Measurements from ENCODE around the gene PKP1.

Gene PKP1

DNA sequence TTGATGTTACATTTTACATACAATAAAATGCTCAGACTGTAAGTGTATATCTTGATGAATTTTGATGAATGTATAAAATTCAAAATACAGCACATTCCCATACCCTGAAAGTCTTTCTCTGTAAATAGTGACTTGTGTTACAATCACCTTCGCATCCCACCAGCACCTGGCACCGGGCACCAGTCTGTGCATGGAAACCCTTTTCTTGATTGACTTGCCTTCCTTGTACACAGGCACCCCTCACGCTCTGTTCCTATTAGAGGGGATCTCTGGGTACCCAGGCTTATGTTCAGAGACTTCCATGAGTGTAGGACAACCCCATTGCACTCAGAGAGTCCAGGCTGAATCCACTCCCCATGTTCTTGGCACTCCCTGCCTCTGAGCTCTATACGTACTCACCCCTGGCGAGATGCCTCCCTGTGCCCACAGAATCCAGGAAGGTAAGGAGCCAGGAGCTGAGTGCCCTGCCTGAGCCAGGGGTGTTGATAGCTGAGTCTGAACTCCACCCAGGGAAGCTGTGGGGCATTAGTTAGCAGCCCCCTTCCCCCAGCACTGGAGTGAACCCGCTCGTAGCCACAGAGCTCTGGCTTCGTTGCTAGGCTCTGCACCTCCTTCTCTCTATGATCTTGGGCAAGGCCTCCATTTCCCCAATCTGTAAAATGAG is 22.5 kb upstream of the PKP1 start:
- TF ChIP-seq, protein P1, sequence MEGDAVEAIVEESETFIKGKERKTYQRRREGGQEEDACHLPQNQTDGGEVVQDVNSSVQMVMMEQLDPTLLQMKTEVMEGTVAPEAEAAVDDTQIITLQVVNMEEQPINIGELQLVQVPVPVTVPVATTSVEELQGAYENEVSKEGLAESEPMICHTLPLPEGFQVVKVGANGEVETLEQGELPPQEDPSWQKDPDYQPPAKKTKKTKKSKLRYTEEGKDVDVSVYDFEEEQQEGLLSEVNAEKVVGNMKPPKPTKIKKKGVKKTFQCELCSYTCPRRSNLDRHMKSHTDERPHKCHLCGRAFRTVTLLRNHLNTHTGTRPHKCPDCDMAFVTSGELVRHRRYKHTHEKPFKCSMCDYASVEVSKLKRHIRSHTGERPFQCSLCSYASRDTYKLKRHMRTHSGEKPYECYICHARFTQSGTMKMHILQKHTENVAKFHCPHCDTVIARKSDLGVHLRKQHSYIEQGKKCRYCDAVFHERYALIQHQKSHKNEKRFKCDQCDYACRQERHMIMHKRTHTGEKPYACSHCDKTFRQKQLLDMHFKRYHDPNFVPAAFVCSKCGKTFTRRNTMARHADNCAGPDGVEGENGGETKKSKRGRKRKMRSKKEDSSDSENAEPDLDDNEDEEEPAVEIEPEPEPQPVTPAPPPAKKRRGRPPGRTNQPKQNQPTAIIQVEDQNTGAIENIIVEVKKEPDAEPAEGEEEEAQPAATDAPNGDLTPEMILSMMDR (IDR thresholded peaks at IDR 0.05; ENCODE audit: low read depth, low read length): no peak
- in situ Hi-C loops (cut with HindIII; ENCODE audit: low sequenced_read_pairs): no loop called here
- H3K4me3 ChIP-seq (ENCODE audit: low read depth, low read length): no peak overlapping the region
- DNase-seq (ENCODE audit: low read depth, low spot score): no peak

DNA sequence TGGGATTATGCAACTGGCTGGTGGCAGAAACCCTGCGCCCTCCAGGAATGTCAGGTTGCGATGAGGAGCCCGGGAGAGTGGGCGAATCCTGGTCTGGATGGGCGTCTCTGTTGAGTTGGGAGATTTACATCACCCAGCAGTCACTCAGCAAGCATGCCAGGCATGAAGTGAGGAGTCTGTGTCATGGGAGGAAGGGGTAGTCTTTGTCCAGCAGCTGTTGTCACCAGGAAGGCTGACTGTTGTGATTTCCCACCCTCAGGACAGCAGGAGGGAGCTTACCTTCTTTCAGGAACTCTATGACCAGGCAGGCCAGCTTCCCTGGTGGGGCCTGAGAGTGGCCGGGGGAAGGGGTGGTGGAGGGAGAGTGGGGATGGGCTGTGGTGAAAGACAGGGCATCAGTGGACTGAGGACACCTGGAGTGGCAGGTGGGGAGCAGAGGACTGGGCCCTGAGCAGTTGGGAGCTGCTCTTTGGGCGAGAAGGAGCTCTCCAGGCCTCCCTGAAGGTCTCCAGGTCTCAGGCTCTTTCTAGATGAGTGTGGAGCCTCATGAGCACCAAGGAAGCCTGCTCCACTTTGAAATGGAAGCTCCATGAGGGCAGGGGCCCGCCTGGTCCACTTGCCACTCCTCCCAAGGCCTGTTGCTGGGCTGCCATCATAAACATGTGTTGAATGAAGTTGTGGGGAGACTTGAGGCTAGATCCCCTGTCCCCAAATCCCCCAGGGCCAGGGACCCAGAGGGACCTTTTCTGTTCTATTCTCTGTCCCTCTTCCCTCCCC is 21.3 kb upstream of the PKP1 start:
- H3K4me3 ChIP-seq (ENCODE audit: low read depth, low read length): no peak overlapping the region
- no peak for DNase-seq (ENCODE audit: low read depth, low spot score)
- TF ChIP-seq, protein P1 (IDR thresholded peaks at IDR 0.05; ENCODE audit: low read depth, low read length): no peak
- in situ Hi-C loops (cut with HindIII; ENCODE audit: low sequenced_read_pairs): no loop called here

DNA sequence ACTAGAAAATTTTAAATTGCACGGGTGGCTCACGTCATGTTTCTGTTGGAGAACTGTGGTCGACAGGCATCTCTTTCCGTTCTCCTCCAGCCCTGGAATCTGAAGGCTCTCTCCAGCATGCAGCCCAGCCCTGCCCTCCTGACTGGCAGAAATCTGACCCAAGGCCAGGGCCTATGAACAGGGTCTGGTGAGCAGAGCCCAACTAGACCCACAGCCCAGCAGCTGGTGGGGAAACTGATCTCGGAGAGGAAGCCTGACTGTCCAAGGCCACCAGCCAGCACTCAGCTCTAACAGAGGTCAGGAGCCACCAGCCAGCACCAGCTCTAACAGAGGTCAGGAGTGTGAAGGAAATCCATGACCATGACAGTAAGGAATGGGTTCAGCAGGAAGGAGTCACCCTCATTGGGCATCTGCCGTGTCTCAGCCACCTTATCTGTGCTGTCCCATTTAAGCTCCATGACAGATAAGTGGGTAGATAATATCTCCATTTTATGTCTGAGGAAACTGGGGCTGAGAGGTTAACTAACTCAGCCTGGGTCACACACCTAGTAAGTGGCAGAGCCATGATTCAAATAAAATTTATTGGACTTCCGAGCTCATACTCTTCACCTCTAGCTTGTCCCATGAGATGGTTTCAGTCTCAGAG is 20.2 kb upstream of the PKP1 start:
- DNase-seq (ENCODE audit: low read depth, low spot score): no peak
- TF ChIP-seq, protein P1 (IDR thresholded peaks at IDR 0.05; ENCODE audit: low read depth, low read length): no peak
- no peak overlapping the region for H3K4me3 ChIP-seq (ENCODE audit: low read depth, low read length)
- in situ Hi-C loops (cut with HindIII; ENCODE audit: low sequenced_read_pairs): no loop called here

DNA sequence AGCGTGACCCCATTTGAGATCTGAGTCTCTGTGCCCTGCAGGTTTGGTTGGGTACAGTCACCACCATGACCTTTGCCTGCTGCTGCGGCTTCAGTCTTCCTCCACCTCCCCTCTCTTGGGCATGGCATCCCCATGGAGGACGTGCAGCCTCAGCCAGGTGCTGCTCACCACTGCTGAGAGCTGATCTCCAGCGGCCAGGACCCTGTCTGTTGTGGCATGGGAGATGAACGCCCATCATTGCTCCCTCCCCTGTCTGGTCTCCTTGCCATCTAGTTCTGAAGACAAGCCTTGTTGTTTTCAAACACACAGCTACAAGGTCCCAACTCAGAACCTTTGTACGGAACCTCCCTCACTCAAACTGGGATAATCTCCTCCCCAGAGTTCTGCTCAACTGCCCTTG is 19.2 kb upstream of the PKP1 start:
- in situ Hi-C loops (cut with HindIII; ENCODE audit: low sequenced_read_pairs): no loop called here
- TF ChIP-seq, protein P1 (IDR thresholded peaks at IDR 0.05; ENCODE audit: low read depth, low read length): no peak
- no peak for DNase-seq (ENCODE audit: low read depth, low spot score)
- H3K4me3 ChIP-seq (ENCODE audit: low read depth, low read length): no peak overlapping the region

DNA sequence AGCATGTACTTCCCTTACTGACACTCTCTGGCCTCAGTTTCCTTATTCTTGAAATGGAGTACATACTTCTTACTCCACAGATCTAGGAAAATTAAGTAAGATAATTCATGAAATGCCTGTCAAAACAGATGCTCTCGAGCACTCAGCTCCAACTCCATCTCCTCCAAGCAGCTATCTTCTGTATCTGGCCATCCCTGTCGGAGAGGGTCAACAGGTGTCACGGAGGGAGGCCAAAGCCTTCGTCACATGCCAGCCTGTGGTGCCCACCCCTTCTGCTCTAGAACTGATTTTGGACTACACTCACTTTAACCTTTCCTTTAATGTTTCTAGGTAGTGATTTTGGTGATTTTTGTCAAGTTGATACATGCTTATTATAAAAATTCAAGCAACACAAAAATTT is 18.8 kb upstream of the PKP1 start:
- TF ChIP-seq, protein P1 (IDR thresholded peaks at IDR 0.05; ENCODE audit: low read depth, low read length): no peak
- H3K4me3 ChIP-seq (ENCODE audit: low read depth, low read length): no peak overlapping the region
- DNase-seq (ENCODE audit: low read depth, low spot score): no peak
- in situ Hi-C loops (cut with HindIII; ENCODE audit: low sequenced_read_pairs): no loop called here

DNA sequence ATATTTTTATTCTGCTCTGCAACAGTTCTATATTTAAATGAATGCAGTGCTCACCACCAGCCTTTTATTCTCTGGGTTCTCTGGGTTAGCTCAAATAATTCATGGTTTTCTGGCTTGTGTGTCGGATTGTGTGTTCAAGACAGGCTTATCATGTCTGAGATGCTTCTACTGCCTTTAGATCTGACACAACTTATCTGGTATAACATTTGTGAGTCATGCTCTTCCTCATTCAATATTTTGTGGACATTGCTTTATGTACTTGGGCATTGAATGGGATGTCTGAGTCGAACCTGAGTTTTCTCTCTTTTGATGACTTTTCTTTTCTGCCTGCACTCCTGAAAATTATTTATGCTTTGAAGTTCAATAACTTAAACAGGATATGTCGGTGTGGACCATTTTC is 17.6 kb upstream of the PKP1 start:
- in situ Hi-C loops (cut with HindIII; ENCODE audit: low sequenced_read_pairs): no loop called here
- TF ChIP-seq, protein P1 (IDR thresholded peaks at IDR 0.05; ENCODE audit: low read depth, low read length): no peak
- DNase-seq (ENCODE audit: low read depth, low spot score): no peak
- no peak overlapping the region for H3K4me3 ChIP-seq (ENCODE audit: low read depth, low read length)
